ENCODE results near the gene ACTL9. TPM values are rescaled to one million over a fixed set of nuclear protein-coding genes. Genes with fewer than 3 reads are reported as not detected.

ACTL9 gene
- total and polyA plus RNA-seq, 2 donors (not counting 3 experiments of a cell fraction or from before 2014, with no cell fraction given): not detected

- no peak for DNase-seq (ENCODE audit: low read depth, low spot score)
- no peak overlapping the region for H2AFZ ChIP-seq (ENCODE audit: low read depth, low read length)
- ChIA-PET CTCF (no interaction called here), POLR2A (no interaction called here)
- H3K4me1 ChIP-seq (ENCODE audit: control insufficient read depth, extremely low read depth, insufficient read depth, low read length): no peaks in the 10 kb centered on the region
- no peak overlapping the region for H3K4me3 ChIP-seq (replicated peaks in 1 of 3; ENCODE audit: insufficient read depth in 1 of 3, low read depth in 1 of 3, low read length in 3 of 3)
- H3K4me2 ChIP-seq (ENCODE audit: insufficient read depth, low read length): no peak overlapping the region
- no peaks in the 10 kb centered on the region for H3K79me2 ChIP-seq (ENCODE audit: control insufficient read depth, insufficient read depth, low read length)
- no peak overlapping the region for H3K9ac ChIP-seq (replicated peaks; ENCODE audit: extremely low read depth, insufficient read depth, low read length)
- no peak overlapping the region for H3K27ac ChIP-seq (ENCODE audit: insufficient read depth, low read depth, low read length)
- no peak for FAIRE-seq
- dilution Hi-C loops (cut with MboI; ENCODE audit: extremely low pct_ligation_motif_present, low sequenced_read_pairs) (no loop called here), intact Hi-C loops (cut with micrococcal nuclease) (no loop called here)
- TF ChIP-seq POLR2A (IDR thresholded peaks at IDR 0.05; ENCODE audit: low read depth, low read length): no peak
- no peak for TF ChIP-seq GATA2 (IDR thresholded peaks at IDR 0.05; ENCODE audit: insufficient read depth, insufficient read length, low read depth, low read length)
- no peak for TF ChIP-seq CTCF (IDR thresholded peaks at IDR 0.05; ENCODE audit: extremely low read depth in 1 of 2, insufficient read depth in 1 of 2, low read depth in 1 of 2, low read length in 2 of 2)
- TF ChIP-seq POLR2AphosphoS5 (IDR thresholded peaks at IDR 0.05; ENCODE audit: insufficient read depth, low read depth, low read length): no peak
- no peak for TF ChIP-seq JUN (IDR thresholded peaks at IDR 0.05; ENCODE audit: borderline replicate concordance, insufficient read depth, insufficient read length, low read depth)
- TF ChIP-seq MAX (IDR thresholded peaks at IDR 0.05; ENCODE audit: insufficient read depth, insufficient read length): no peak
- TF ChIP-seq EZH2 (IDR thresholded peaks at IDR 0.05; ENCODE audit: borderline replicate concordance, low read depth, low read length, severe bottlenecking): no peak
- no peak for TF ChIP-seq MYC (IDR thresholded peaks at IDR 0.05; ENCODE audit: low read depth, low read length)
- TF ChIP-seq FOS (IDR thresholded peaks at IDR 0.05; ENCODE audit: borderline replicate concordance, insufficient read depth, low read length): no peak
- BruUV-seq (replicated peaks): no TSS peak
- H4K20me1 ChIP-seq (replicated peaks; ENCODE audit: control insufficient read depth, extremely low read depth, insufficient read depth, low read length): no peaks in the 10 kb centered on the region
- no peaks in the 10 kb centered on the region for H3K9me1 ChIP-seq (replicated peaks; ENCODE audit: control insufficient read depth, extremely low read depth, insufficient read depth, low read length)
- H3K9me3 ChIP-seq (replicated peaks; ENCODE audit: control insufficient read depth, insufficient read depth, low read length): no peaks in the 10 kb centered on the region
- H3K36me3 ChIP-seq (ENCODE audit: control insufficient read depth in 2 of 2, extremely low read depth in 1 of 2, insufficient read depth in 2 of 2, low read length in 2 of 2): no peaks in the 10 kb centered on the region
- H3K27me3 ChIP-seq (ENCODE audit: control insufficient read depth in 2 of 2, insufficient read depth in 2 of 2, low read length in 2 of 2): no peaks in the 10 kb centered on the region
Measured at GRCh38 chr19:8666814-8667405, 31.7 kb downstream of the ACTL9 start.
